HG03039 (cell line): ENCODE results near the gene CEBPA.

ENCODE experiments used
- ATAC-seq: cut with Tn5 transposase; IDR thresholded peaks from one replicate; pipeline ENCODE4 v1.9.1; 2021; ENCODE audit warnings: mild to moderate bottlenecking, moderate library complexity; ENCODE audit not compliant: unreplicated experiment

Gene CEBPA

GRCh38 chr19:33252418-33252962 lies 49.8 kb downstream of the CEBPA start:
- ATAC-seq, result no peak

GRCh38 chr19:33251526-33252090 lies 50.7 kb downstream of the CEBPA start:
- ATAC-seq, result no peak

GRCh38 chr19:33251076-33251475 lies 51.3 kb downstream of the CEBPA start:
- ATAC-seq, result no peak

- no peak for ATAC-seq
These were observed 51.8 kb downstream of the CEBPA start for GRCh38 chr19:33250500-33250899.
